ENCODE data around the gene TPRN. TPM values are rescaled to one million over a fixed set of nuclear protein-coding genes. Genes with fewer than 3 reads are reported as not detected.

TPRN gene
- total and polyA plus RNA-seq, 2 donors, result 2.7 to 6.2 TPM

DNA sequence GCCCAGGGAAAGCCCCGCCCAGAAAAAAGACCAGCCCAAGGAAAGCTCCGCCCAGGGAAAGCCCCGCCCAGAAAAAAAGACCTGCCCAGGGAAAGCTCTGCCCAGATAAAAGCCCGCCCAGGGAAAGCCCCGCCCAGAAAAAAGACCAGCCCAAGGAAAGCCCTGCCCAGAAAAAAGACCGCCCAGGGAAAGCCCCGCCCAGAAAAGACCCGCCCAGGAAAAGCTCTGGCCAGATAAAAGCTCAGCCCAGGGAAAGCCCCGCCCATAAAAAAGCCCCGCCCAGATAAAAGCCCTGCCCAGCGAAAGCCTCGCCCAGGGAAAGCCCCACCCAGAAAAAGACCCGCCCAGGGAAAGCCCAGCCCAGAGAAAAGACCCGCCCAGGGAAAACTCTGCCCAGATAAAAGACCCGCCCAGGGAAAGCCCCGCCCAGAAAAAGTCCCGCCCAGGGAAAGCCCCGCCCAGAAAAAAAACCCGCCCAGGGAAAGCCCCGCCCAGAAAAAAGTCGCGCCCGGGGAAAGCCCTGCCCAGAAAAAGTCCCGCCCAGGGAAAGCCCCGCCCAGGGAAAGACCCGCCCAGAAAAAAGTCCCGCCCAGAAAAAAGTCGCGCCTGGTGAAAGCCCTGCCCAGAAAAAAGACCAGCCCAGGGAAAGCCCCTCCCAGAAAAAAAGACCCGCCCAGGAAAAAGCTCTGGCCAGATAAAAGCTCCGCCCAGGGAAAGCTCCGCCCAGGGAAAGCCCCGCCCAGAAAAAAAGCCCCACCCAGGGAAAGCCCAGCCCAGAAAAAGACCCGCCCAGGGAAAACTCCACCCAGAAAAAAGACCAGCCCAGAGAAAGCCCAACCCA, 49.7 kb downstream of the TPRN start:
- 40% methylated on average over 34 of the region's 34 CpGs for WGBS
- no peaks in the 10 kb centered on the region for H3K36me3 ChIP-seq (ENCODE audit: control insufficient read depth in 2 of 2, insufficient read depth in 2 of 2, low read length in 1 of 2)
- no peak overlapping the region for H3K27ac ChIP-seq (ENCODE audit: low read depth in 1 of 2, low read length in 1 of 2)
- H3K27me3 ChIP-seq (ENCODE audit: control insufficient read depth in 2 of 2, insufficient read depth in 1 of 2, low read length in 1 of 2), result peaks cover 8 to 56% of the 10 kb centered on the region in 2 donors
- no peak overlapping the region for H3K4me3 ChIP-seq (ENCODE audit: low read length in 2 of 2)
- no peaks in the 10 kb centered on the region for H3K4me1 ChIP-seq (ENCODE audit: control insufficient read depth in 2 of 2, insufficient read depth in 2 of 2, low read length in 2 of 2)
- DNase-seq (ENCODE audit: low read depth in 6 of 9, low spot score in 9 of 9), result no peak
- H3K9me3 ChIP-seq (ENCODE audit: control insufficient read depth in 2 of 2, insufficient read depth in 1 of 2, low read length in 1 of 2), result peaks cover 0 to 22% of the 10 kb centered on the region in 2 donors

DNA sequence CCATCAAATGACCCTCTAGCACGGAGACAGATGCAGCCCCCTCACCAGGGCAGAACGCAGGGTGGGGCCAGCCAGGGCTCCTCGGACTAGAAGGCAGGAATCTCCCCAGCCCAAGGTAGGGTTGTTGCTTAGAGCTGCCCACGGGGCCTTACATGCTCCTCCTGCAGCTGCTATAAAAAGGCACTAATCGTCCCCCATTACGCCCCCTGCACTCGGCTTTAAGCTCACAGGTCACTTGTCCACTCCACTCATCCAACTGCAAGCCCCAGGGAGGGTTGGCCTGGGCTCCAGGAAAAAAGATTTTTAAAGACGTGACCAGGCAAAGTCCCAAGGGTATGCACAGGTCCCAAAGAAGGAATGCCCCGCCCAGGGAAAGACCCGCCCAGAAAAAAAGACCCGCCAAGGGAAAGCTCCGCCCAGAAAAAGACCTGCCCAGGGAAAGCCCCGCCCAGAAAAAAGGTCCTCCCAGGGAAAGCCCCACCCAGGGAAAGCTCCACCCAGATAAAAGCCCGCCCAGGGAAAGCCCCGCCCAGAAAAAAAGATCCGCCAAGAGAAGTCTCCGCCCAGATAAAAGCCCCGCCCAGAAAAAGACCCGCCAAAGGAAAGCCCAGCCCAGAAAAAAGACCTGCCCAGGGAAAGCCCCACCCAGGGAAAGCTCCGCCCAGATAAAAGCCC, 50.5 kb downstream of the TPRN start:
- H3K9me3 ChIP-seq (ENCODE audit: control insufficient read depth in 2 of 2, insufficient read depth in 1 of 2, low read length in 1 of 2), result peaks cover 0 to 22% of the 10 kb centered on the region in 2 donors
- peaks cover 6 to 51% of the 10 kb centered on the region in 2 donors for H3K27me3 ChIP-seq (ENCODE audit: control insufficient read depth in 2 of 2, insufficient read depth in 1 of 2, low read length in 1 of 2)
- DNase-seq (ENCODE audit: low read depth in 6 of 9, low spot score in 9 of 9), result no peak
- H3K36me3 ChIP-seq (ENCODE audit: control insufficient read depth in 2 of 2, insufficient read depth in 2 of 2, low read length in 1 of 2), result no peaks in the 10 kb centered on the region
- no peaks in the 10 kb centered on the region for H3K4me1 ChIP-seq (ENCODE audit: control insufficient read depth in 2 of 2, insufficient read depth in 2 of 2, low read length in 2 of 2)
- no peak overlapping the region for H3K4me3 ChIP-seq (ENCODE audit: low read length in 2 of 2)
- no peak overlapping the region for H3K27ac ChIP-seq (ENCODE audit: low read depth in 1 of 2, low read length in 1 of 2)
- WGBS, result 67% methylated on average over 20 of the region's 20 CpGs

- no peaks in the 10 kb centered on the region for H3K4me1 ChIP-seq (ENCODE audit: control insufficient read depth in 2 of 2, insufficient read depth in 2 of 2, low read length in 2 of 2)
- no peaks in the 10 kb centered on the region for H3K36me3 ChIP-seq (ENCODE audit: control insufficient read depth in 2 of 2, insufficient read depth in 2 of 2, low read length in 1 of 2)
- WGBS, result 86% methylated on average over 5 of the region's 5 CpGs
- no peak overlapping the region for H3K4me3 ChIP-seq (ENCODE audit: low read length in 2 of 2)
- peaks cover 0 to 22% of the 10 kb centered on the region in 2 donors for H3K9me3 ChIP-seq (ENCODE audit: control insufficient read depth in 2 of 2, insufficient read depth in 1 of 2, low read length in 1 of 2)
- H3K27me3 ChIP-seq (ENCODE audit: control insufficient read depth in 2 of 2, insufficient read depth in 1 of 2, low read length in 1 of 2), result peaks cover 6 to 44% of the 10 kb centered on the region in 2 donors
- no peak for DNase-seq (ENCODE audit: low read depth in 6 of 9, low spot score in 9 of 9)
- no peak overlapping the region for H3K27ac ChIP-seq (ENCODE audit: low read depth in 1 of 2, low read length in 1 of 2)
These were observed 51.2 kb downstream of the TPRN start for GRCh38 chr9:137149363-137149762.

DNA sequence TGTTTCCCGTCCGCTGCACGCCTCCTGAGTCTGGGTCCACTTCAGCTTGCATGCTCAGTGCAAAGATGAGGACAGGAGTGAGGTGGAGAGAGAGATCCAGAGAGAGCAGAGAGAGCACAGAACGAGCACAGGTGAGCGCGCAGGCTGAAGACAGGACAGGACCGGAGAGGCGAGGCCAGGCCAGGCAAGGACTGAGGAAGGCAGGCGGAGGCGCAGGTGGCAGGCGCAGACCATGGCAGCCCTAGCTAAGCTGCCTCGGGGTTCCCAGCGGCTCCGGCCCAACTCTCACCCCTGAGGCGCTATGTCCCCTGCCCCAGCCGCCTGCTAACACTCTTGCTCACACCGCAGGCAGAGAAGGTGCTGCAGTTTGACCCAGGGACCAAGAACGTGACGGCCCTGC, 51.9 kb downstream of the TPRN start:
- peaks cover 7 to 48% of the 10 kb centered on the region in 2 donors for H3K27me3 ChIP-seq (ENCODE audit: control insufficient read depth in 2 of 2, insufficient read depth in 1 of 2, low read length in 1 of 2)
- H3K4me1 ChIP-seq (ENCODE audit: control insufficient read depth in 2 of 2, insufficient read depth in 2 of 2, low read length in 2 of 2), result no peaks in the 10 kb centered on the region
- no peaks in the 10 kb centered on the region for H3K36me3 ChIP-seq (ENCODE audit: control insufficient read depth in 2 of 2, insufficient read depth in 2 of 2, low read length in 1 of 2)
- H3K4me3 ChIP-seq (ENCODE audit: low read length in 2 of 2), result no peak overlapping the region
- DNase-seq (ENCODE audit: low read depth in 6 of 9, low spot score in 9 of 9), result no peak
- 93% methylated on average over 19 of the region's 19 CpGs for WGBS
- H3K27ac ChIP-seq (ENCODE audit: low read depth in 1 of 2, low read length in 1 of 2), result no peak overlapping the region
- peaks cover 0 to 22% of the 10 kb centered on the region in 2 donors for H3K9me3 ChIP-seq (ENCODE audit: control insufficient read depth in 2 of 2, insufficient read depth in 1 of 2, low read length in 1 of 2)

GRCh38 chr9:137148242-137148641, 52.3 kb downstream of the TPRN start:
- Histone ChIP-seq H3K36me3 (ENCODE audit: control insufficient read depth in 2 of 2, insufficient read depth in 2 of 2, low read length in 1 of 2) (no peaks in the 10 kb centered on the region), H3K27me3 (ENCODE audit: control insufficient read depth in 2 of 2, insufficient read depth in 1 of 2, low read length in 1 of 2) (peaks cover 10 to 53% of the 10 kb centered on the region in 2 donors), H3K27ac (ENCODE audit: low read depth in 1 of 2, low read length in 1 of 2) (no peak overlapping the region), H3K9me3 (ENCODE audit: control insufficient read depth in 2 of 2, insufficient read depth in 1 of 2, low read length in 1 of 2) (peaks cover 0 to 22% of the 10 kb centered on the region in 2 donors), H3K4me3 (ENCODE audit: low read length in 2 of 2) (no peak overlapping the region), H3K4me1 (ENCODE audit: control insufficient read depth in 2 of 2, insufficient read depth in 2 of 2, low read length in 2 of 2) (no peaks in the 10 kb centered on the region)
- WGBS, result 82% methylated on average over 27 of the region's 27 CpGs
- no peak for DNase-seq (ENCODE audit: low read depth in 6 of 9, low spot score in 9 of 9)

DNA sequence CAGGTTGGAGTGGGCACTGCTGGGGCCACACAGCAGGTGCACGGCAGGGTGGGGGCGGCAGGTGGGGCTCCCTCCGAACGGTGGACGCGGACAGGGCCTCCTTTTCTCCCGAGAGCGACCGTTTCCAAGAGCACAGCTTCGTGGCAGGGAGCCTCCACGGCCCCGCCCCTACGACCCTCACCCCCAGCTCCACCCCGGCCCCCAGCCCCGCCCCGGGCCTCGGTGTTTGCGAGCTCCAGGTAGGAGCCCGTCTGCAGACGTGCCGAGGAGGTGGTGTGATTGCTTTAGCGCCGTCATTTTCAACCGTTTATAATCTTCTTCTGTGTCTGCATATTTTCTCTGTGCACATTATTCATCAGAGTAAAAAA, 52.8 kb downstream of the TPRN start:
- Histone ChIP-seq H3K4me3 (ENCODE audit: low read length in 2 of 2) (no peak overlapping the region), H3K4me1 (ENCODE audit: control insufficient read depth in 2 of 2, insufficient read depth in 2 of 2, low read length in 2 of 2) (no peaks in the 10 kb centered on the region), H3K27me3 (ENCODE audit: control insufficient read depth in 2 of 2, insufficient read depth in 1 of 2, low read length in 1 of 2) (peaks cover 13 to 57% of the 10 kb centered on the region in 2 donors), H3K9me3 (ENCODE audit: control insufficient read depth in 2 of 2, insufficient read depth in 1 of 2, low read length in 1 of 2) (peaks cover 0 to 22% of the 10 kb centered on the region in 2 donors), H3K27ac (ENCODE audit: low read depth in 1 of 2, low read length in 1 of 2) (no peak overlapping the region), H3K36me3 (ENCODE audit: control insufficient read depth in 2 of 2, insufficient read depth in 2 of 2, low read length in 1 of 2) (no peaks in the 10 kb centered on the region)
- DNase-seq (ENCODE audit: low read depth in 6 of 9, low spot score in 9 of 9), result no peak
- 39% methylated on average over 24 of the region's 24 CpGs for WGBS

GRCh38 chr9:137147091-137147792, 53.3 kb downstream of the TPRN start:
- no peak overlapping the region for H3K27ac ChIP-seq (ENCODE audit: low read depth in 1 of 2, low read length in 1 of 2)
- H3K27me3 ChIP-seq (ENCODE audit: control insufficient read depth in 2 of 2, insufficient read depth in 1 of 2, low read length in 1 of 2), result peaks cover 13 to 60% of the 10 kb centered on the region in 2 donors
- DNase-seq (ENCODE audit: low read depth in 6 of 9, low spot score in 9 of 9), result no peak
- 91% methylated on average over 26 of the region's 26 CpGs for WGBS
- H3K36me3 ChIP-seq (ENCODE audit: control insufficient read depth in 2 of 2, insufficient read depth in 2 of 2, low read length in 1 of 2), result no peaks in the 10 kb centered on the region
- H3K9me3 ChIP-seq (ENCODE audit: control insufficient read depth in 2 of 2, insufficient read depth in 1 of 2, low read length in 1 of 2), result peaks cover 0 to 18% of the 10 kb centered on the region in 2 donors
- no peak overlapping the region for H3K4me3 ChIP-seq (ENCODE audit: low read length in 2 of 2)
- no peaks in the 10 kb centered on the region for H3K4me1 ChIP-seq (ENCODE audit: control insufficient read depth in 2 of 2, insufficient read depth in 2 of 2, low read length in 2 of 2)

DNA sequence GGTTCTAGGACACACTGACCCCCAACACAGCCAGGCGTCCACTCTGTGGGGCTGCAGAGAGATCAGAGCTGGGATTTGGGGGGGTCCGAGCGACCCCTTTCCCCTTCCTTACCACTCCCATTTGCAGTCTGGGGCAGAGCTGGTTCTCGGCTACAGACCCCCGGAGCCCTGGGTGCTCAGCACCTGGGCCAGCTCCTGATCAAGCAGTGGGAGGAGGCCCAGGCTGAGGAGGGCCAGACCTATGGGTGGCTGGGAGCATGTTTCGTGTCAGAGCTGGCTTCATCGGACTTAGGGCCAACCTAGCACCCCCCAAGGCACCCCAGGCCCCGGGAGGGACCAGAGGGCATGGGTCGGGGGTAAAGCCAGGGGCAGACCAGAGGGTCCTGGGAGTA, 54.0 kb downstream of the TPRN start:
- Histone ChIP-seq H3K36me3 (ENCODE audit: control insufficient read depth in 2 of 2, insufficient read depth in 2 of 2, low read length in 1 of 2) (no peaks in the 10 kb centered on the region), H3K4me3 (ENCODE audit: low read length in 2 of 2) (no peak overlapping the region), H3K4me1 (ENCODE audit: control insufficient read depth in 2 of 2, insufficient read depth in 2 of 2, low read length in 2 of 2) (no peaks in the 10 kb centered on the region), H3K27ac (ENCODE audit: low read depth in 1 of 2, low read length in 1 of 2) (no peak overlapping the region), H3K27me3 (ENCODE audit: control insufficient read depth in 2 of 2, insufficient read depth in 1 of 2, low read length in 1 of 2) (peaks cover 13 to 68% of the 10 kb centered on the region in 2 donors), H3K9me3 (ENCODE audit: control insufficient read depth in 2 of 2, insufficient read depth in 1 of 2, low read length in 1 of 2) (peaks cover 0 to 18% of the 10 kb centered on the region in 2 donors)
- 70% methylated on average over 9 of the region's 9 CpGs for WGBS
- no peak for DNase-seq (ENCODE audit: low read depth in 6 of 9, low spot score in 9 of 9)

Data from thymus (tissue), 11 donors.